GM10248 (cell line): ENCODE measurements around the gene DNAH1.

Experiments
- CTCF ChIA-PET: fragments of 300-600 bp; sonication (Branson Sonifier 250); formaldehyde crosslinking; extraction: SDS; loops from one replicate; lab custom pipeline; 2021; ENCODE audit warnings: antibody characterized with exemption; lab: Yijun Ruan, JAX
- POLR2A ChIA-PET: fragments of 350-650 bp; sonication (Branson Sonifier 250); formaldehyde crosslinking; extraction: SDS; loops from one replicate; lab custom pipeline; 2020; ENCODE audit warnings: antibody characterized with exemption; lab: Yijun Ruan, JAX
- DNase-seq: peaks from one replicate; pipeline ENCODE4 v3.0.0; 2012; ENCODE audit errors: extremely low spot score
- CTCF ChIP-seq: IDR thresholded peaks from 2 replicates; pipeline ENCODE4 v1.5.1; 2012; ENCODE audit warnings: mild to moderate bottlenecking, low read depth; ENCODE audit errors: extremely low read depth, missing control alignments, control extremely low read depth

The DNAH1 gene

DNA sequence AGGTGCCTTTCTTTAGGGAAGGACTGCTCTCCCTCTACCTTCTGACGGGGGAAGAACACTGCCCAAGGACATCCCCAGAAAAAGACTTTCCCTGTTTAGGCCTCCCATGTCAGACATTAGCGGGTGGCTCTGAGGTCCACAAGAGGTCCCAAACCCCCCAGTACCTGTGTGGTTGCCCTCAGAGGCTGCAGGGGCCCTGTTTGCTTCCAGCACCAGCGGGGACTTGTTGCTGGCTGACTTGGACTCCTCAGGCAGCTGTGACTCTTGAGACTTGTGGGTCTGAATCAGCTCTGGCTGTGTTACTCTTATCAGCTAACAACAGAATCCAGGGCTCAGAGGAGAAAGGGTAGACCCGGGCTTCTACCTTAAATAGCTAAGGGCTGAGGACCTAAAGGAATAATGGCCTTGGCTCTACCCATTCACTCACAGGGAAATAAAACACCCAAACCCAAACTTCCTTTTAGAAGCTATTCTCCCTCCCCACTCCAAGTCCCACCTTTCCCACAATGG lies 89.5 kb downstream of the DNAH1 start:
- no peak for TF ChIP-seq CTCF
- POLR2A ChIA-PET: no interaction called here
- DNase-seq: no peak
- CTCF ChIA-PET: interaction anchor here (0.9 to 2.2 kb wide), 5 partner anchors 11 to 46 kb away, joined by 3 to 6 read pairs (median 4); no protein-coding TSS in a partner anchor

- no peak for DNase-seq
- CTCF ChIA-PET: interaction anchor here (0.9 to 2.4 kb wide), 5 partner anchors 11 to 45 kb away, joined by 3 to 7 read pairs (median 6); no protein-coding TSS in a partner anchor
- POLR2A ChIA-PET: interaction anchor here (0.6 kb wide), 1 partner anchor 32 kb away, joined by 3 read pairs; no protein-coding TSS in a partner anchor
- TF ChIP-seq CTCF: no peak
Measured at GRCh38 chr3:52406231-52406661, 90.1 kb downstream of the DNAH1 start.

- TF ChIP-seq CTCF: no peak
- CTCF ChIA-PET: interaction anchor here (0.7 to 2.4 kb wide), 2 partner anchors 21 to 76 kb away, joined by 3 to 7 read pairs; no protein-coding TSS in a partner anchor
- DNase-seq: no peak
- POLR2A ChIA-PET: interaction anchor here (0.6 kb wide), 1 partner anchor 33 kb away, joined by 3 read pairs; no protein-coding TSS in a partner anchor
Measured at GRCh38 chr3:52406791-52407510, 90.8 kb downstream of the DNAH1 start.

DNA sequence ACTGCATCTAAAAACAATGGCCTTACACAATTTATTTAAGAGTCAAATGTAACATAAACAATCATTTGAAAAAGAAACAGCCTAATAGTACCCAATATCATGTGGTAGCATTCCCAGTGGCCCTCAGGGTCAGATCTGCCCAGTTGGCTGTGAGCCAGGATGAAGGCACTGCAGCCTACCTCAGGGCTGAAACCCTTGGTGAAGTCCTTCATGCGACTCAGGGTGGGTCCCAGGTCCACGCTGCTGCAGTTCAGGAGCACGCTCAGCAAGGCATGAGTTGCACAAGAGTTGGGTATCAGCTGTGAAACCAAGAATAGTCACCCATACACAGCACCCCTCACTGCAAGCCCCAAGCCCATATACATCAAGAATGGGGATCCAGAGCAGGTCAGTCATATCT lies 91.7 kb downstream of the DNAH1 start:
- TF ChIP-seq CTCF: no peak
- no peak for DNase-seq
- CTCF ChIA-PET: interaction anchor here (2.4 kb wide), 1 partner anchor 20 kb away, joined by 7 read pairs; no protein-coding TSS in a partner anchor
- POLR2A ChIA-PET: no interaction called here

DNA sequence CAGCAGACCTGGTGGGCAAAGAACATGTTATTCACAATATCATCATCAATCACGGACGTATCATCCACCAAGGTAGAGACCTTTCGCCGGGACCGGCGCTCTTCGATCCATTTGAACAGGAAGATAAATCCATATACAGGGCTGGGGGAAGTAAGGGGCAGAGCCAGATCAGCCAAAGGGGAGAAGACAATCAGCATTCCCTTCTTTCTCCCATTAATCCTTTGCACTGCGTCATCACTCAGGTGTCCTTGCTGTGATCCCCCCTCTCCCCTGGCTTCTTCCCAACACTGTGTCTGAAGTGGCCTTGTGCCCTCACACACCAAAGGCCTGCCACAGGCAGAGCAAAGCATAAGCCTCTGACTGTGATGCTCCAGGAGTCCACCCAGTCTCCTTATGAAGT lies 92.3 kb downstream of the DNAH1 start:
- no peak for TF ChIP-seq CTCF
- POLR2A ChIA-PET: no interaction called here
- no peak for DNase-seq
- CTCF ChIA-PET: interaction anchor here (2.4 kb wide), 1 partner anchor 19 kb away, joined by 7 read pairs; no protein-coding TSS in a partner anchor

GRCh38 chr3:52415800-52416199 lies 99.7 kb downstream of the DNAH1 start:
- ChIA-PET POLR2A (no interaction called here), CTCF (interaction anchor here (0.8 to 1.2 kb wide), 3 partner anchors 10 to 24 kb away, joined by 3 to 10 read pairs (median 4); no protein-coding TSS in a partner anchor)
- no peak for TF ChIP-seq CTCF
- DNase-seq: no peak
